BJ (cell line): Measurements from ENCODE around the gene SERPINA5. TPM values are rescaled to one million over a fixed set of nuclear protein-coding genes. Genes with fewer than 3 reads are reported as not detected.

Experiments used
- CTCF ChIA-PET: fragments of 350-600 bp; formaldehyde crosslinking; extraction: SDS; loops from one replicate; lab custom pipeline; 2021; ENCODE audit warnings: antibody characterized with exemption, inconsistent platforms; lab: Yijun Ruan, JAX
- POLR2A ChIA-PET: fragments of 300-600 bp; sonication (Branson Sonifier 250); formaldehyde crosslinking; extraction: SDS; loops from one replicate; lab custom pipeline; 2021; ENCODE audit warnings: antibody characterized with exemption; lab: Charles Lee
- DNase-seq: peaks from one replicate; pipeline ENCODE4 v3.0.0-alpha.2; 2011; ENCODE audit warnings: low read depth
- H3K27me3 ChIP-seq: 2 replicates; pipeline ENCODE4 v1.6.0; 2011; ENCODE audit warnings: low read length; ENCODE audit not compliant: control insufficient read depth, insufficient read depth
- H3K36me3 ChIP-seq: 2 replicates; pipeline ENCODE4 v1.5.1; 2011; ENCODE audit warnings: low read length; ENCODE audit not compliant: control insufficient read depth, insufficient read depth
- H3K4me3 ChIP-seq: 2 replicates; pipeline ENCODE4 v1.5.1; 2011; ENCODE audit warnings: low read depth, mild to moderate bottlenecking, control low read depth, low read length
- polyA minus RNA-seq: library from RNA; depleted of rRNA, polyadenylated mRNA; stranded (reverse); fragments of >200 nt; gene quantifications from 2 replicates; pipeline ENCODE4 v1.2.3, GENCODE V29; 2011; rRNA and poly(A)+ RNA removed
- polyA plus RNA-seq: library from polyadenylated mRNA; depleted of rRNA; stranded (reverse); fragments of >200 nt; gene quantifications from 2 replicates; pipeline ENCODE4 v1.2.3, GENCODE V29; 2011; rRNA removed
- TF ChIP-seq, protein P1 (sequence below): IDR thresholded peaks from 2 replicates; pipeline ENCODE4 v1.5.1; 2011; ENCODE audit warnings: low read depth, mild to moderate bottlenecking, control low read depth, inconsistent platforms, low read length, moderate library complexity; ENCODE audit not compliant: insufficient read depth

SERPINA5 gene, protein sequence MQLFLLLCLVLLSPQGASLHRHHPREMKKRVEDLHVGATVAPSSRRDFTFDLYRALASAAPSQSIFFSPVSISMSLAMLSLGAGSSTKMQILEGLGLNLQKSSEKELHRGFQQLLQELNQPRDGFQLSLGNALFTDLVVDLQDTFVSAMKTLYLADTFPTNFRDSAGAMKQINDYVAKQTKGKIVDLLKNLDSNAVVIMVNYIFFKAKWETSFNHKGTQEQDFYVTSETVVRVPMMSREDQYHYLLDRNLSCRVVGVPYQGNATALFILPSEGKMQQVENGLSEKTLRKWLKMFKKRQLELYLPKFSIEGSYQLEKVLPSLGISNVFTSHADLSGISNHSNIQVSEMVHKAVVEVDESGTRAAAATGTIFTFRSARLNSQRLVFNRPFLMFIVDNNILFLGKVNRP
- polyA plus RNA-seq: 0.09 and 0.12 TPM in 2 replicates
- polyA minus RNA-seq: 0.31 TPM in 1 of 2 replicates, not detected in the other

DNA sequence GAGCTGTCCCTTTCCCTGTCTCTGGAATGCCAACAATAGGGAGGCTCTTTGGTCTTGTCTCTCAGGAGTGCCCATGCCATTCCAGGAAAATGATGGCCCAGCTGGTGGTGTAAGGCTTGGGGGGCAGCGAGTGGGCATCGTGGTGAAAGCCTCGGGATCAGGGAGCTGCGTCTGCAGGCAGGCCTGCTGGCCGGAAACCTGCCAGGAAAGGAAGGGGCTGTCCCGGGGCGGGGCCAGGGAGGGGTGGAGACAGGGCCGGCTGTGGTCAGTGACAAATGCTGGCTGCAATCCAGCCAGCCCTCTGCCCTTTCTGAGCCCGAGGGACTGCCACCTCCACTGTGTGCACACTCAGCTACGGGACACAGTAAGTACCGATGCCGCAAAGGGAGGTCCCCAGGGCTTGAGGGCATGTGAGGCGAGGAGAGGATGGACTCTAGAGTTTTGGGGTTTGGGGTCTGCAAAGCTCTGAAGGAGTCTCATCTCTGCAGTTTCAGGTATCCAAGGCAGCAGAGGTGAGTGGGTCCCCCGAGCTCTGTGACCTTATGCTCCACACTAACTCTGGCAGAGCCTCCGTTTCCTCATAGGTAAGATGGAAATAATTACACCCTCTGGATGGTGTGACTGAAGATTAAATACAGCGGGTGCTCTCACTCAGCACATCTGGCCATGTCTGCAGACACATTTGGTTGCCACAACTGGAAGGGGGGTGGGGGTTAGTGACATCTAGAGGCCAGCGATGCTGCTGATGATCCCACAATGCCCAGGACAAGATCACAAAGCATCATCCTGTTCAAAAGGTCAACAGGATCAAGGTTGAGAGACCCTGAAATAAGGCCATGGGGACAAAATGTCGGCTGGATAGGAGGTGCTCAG lies at the start of gene SERPINA5:
SERPINA5 (plus strand) TSS at position 300 of the 873 bp plus-strand sequence. CDS start 5,937 bp downstream, outside the sequence.
- Histone ChIP-seq H3K27me3 (no peaks in the 10 kb centered on the region), H3K4me3 (no peak within 1 kb of the TSS), H3K36me3 (no peaks in the 10 kb centered on the region)
- TF ChIP-seq, protein P1, sequence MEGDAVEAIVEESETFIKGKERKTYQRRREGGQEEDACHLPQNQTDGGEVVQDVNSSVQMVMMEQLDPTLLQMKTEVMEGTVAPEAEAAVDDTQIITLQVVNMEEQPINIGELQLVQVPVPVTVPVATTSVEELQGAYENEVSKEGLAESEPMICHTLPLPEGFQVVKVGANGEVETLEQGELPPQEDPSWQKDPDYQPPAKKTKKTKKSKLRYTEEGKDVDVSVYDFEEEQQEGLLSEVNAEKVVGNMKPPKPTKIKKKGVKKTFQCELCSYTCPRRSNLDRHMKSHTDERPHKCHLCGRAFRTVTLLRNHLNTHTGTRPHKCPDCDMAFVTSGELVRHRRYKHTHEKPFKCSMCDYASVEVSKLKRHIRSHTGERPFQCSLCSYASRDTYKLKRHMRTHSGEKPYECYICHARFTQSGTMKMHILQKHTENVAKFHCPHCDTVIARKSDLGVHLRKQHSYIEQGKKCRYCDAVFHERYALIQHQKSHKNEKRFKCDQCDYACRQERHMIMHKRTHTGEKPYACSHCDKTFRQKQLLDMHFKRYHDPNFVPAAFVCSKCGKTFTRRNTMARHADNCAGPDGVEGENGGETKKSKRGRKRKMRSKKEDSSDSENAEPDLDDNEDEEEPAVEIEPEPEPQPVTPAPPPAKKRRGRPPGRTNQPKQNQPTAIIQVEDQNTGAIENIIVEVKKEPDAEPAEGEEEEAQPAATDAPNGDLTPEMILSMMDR: no peak
- ChIA-PET POLR2A (interaction anchor here (0.6 kb wide), 1 partner anchor 810 kb away, joined by 3 read pairs; no protein-coding TSS in a partner anchor), CTCF (interaction anchor here (0.9 kb wide), 1 partner anchor 95 kb away, joined by 3 read pairs; no protein-coding TSS in a partner anchor)
- DNase-seq: no peak

DNA sequence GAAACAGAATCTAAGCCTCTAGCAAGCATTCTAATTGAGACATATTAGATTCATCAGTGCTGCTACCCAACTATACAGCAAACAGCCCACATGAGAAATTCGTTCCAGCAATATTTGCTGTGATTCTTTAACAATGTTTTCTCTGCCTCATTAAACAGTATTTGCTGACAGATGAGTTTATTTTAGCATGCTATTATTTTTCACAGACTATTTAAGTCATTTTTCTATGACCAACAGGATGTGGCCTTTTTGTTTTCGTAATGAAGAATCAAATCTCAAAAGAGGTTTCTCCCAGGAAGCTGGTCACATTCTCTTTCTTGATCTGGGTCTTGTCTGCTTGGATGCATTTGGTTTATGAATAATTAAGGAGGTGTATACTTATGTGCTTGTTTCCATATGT lies 48.8 kb upstream of the SERPINA5 start:
- TF ChIP-seq, protein P1: no peak
- DNase-seq: no peak
- Histone ChIP-seq H3K27me3 (no peaks in the 10 kb centered on the region), H3K36me3 (no peaks in the 10 kb centered on the region), H3K4me3 (no peak overlapping the region)
- CTCF ChIA-PET: interaction anchor here (1.1 to 2.0 kb wide), 2 partner anchors 16 to 18 kb away, joined by 4 to 14 read pairs; no protein-coding TSS in a partner anchor
- POLR2A ChIA-PET: interaction anchor here (0.6 kb wide), 1 partner anchor 62 kb away, joined by 19 read pairs; no protein-coding TSS in a partner anchor

DNA sequence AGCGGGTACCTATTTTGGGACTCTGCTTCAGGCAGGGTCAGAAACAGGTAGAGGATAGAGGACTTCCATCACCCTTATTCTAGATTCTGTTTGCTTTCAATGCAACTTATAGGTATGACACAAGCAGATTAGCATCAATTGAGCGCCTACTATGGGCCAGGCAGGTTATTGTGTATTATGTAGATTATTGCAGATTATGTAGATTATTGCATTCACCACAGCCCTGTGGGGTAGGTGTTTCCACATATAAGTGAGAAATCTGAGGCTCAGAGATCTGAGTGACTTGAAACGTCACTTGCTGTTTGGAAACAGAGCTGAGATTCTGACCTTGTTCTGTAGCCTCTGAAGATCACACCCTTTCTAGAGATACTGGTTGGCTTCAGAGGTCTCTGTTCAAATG lies 45.7 kb upstream of the SERPINA5 start:
- H3K27me3 ChIP-seq: no peaks in the 10 kb centered on the region
- no peak for DNase-seq
- TF ChIP-seq, protein P1: no peak
- ChIA-PET POLR2A (no interaction called here), CTCF (interaction anchor here (1.0 kb wide), 1 partner anchor 13 kb away, joined by 6 read pairs; no protein-coding TSS in a partner anchor)
- H3K36me3 ChIP-seq: no peaks in the 10 kb centered on the region
- no peak overlapping the region for H3K4me3 ChIP-seq

DNA sequence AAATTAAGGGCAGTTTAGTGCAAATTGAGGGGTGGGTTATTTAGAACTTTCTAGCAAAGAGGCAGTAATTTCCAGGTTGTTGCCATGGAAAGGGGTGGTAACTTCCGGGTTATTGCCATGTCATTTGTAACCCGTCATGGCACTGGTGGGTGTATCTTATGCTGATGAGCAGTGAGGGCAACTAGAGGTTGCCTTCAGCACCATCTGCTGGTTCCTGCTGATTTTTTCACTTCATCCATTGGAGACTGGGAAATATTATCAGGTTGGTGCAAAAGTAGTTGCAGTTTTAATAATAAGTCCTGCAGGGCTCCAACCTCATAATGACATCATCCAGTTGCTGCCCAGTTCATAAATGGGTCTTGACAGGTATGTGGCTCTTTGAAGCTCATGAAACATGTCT lies 44.4 kb upstream of the SERPINA5 start:
- CTCF ChIA-PET: interaction anchor here (4.1 kb wide), 1 partner anchor 12 kb away, joined by 27 read pairs; no protein-coding TSS in a partner anchor
- POLR2A ChIA-PET: no interaction called here
- no peak overlapping the region for H3K4me3 ChIP-seq
- no peaks in the 10 kb centered on the region for H3K36me3 ChIP-seq
- no peak for DNase-seq
- TF ChIP-seq, protein P1: no peak
- no peaks in the 10 kb centered on the region for H3K27me3 ChIP-seq
